HG02763 (cell line): ENCODE data around the gene ALDH3B1.

ENCODE experiments used
- ATAC-seq: cut with Tn5 transposase; IDR thresholded peaks from one replicate; pipeline ENCODE4 v1.9.1; 2021; ENCODE audit warnings: mild to moderate bottlenecking, moderate library complexity; ENCODE audit not compliant: unreplicated experiment

Gene ALDH3B1

DNA sequence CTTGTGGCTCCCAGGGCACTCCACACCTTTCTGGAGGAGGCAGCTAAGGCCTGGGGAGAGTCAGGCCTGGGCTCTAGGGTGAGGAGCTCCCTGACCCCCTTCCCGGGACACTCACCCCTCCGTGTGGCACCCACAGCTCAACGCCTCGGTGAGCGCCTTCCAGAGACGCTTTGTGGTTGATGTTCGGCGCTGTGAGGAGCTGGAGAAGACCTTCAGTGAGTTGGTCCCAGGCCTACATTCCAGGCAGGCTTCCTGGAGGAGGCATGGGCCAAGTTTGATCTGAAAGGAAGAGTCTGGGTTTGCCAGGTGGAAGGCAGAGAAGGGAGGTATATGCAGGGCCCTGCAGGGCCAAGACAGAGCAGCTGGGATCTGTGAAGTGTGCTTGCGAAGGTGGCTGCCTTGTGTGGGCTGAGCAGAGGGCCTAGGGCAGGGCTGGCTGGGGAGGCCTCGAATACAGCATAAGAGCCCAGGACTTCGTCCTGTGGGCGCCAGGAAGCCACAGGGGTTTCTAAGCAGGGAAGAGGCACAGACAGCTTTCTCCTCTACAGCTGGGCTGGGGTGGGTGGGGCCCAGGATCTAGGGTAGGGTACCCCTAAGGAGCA, 31.6 kb downstream of the ALDH3B1 start:
- no peak for ATAC-seq

- ATAC-seq: no peak
These were observed 32.3 kb downstream of the ALDH3B1 start for GRCh38 chr11:68042219-68043028.

DNA sequence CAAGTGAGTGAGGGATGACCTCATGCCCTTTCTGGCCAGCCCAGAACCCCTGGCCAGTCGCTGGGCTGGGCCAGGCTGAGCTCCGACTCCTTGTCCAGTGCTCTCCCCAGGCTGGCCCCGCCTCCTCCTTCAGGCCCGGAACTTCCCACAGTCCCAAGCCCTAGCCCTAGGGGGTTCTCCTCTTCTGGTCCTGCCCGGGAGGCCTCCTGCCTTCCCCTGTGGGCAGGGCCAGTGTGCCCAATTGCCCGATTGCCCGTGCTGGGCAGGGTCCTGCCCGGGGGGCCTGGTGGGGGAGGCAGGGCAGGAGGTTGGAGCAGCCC, 32.9 kb downstream of the ALDH3B1 start:
- no peak for ATAC-seq

- no peak for ATAC-seq
These were observed 33.4 kb downstream of the ALDH3B1 start for GRCh38 chr11:68043349-68044144.

DNA sequence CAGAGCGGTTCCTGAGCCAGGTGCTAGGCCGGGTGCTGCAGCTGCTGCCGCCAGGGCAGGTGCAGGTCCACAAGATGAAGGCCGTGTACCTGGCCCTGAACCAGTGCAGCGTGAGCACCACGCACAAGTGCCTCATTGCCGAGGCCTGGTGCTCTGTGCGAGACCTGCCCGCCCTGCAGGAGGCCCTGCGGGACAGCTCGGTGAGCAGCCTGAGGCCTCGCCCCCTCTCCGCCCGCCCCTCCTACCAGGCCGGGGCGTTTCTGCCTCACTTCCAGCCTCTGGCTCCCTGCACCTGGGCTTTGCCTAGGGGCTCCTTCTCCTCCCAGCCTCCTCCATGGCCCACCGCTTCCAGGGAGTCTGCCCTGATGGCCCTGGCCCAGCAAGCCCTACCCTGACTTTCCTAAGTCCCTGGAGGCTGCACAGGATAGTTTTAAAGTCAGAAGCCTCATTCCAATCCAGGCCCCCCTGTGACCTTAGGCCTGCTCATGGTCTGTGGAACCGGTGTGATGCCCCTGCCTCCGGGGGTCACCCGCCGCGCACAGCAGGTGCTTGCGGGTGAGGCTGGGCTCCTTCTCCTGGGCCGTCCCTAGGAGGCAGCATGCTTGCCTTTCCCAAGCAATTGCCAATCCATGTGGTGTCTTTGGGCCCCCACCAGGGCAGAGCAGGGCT, 34.2 kb downstream of the ALDH3B1 start:
- no peak for ATAC-seq

GRCh38 chr11:68044898-68045351, 34.8 kb downstream of the ALDH3B1 start:
- no peak for ATAC-seq

GRCh38 chr11:68047437-68048290, 37.5 kb downstream of the ALDH3B1 start:
- ATAC-seq: no peak

- ATAC-seq: no peak
These were observed 38.8 kb downstream of the ALDH3B1 start for GRCh38 chr11:68048681-68049508.

GRCh38 chr11:68049509-68050370, 39.6 kb downstream of the ALDH3B1 start:
- no peak for ATAC-seq

DNA sequence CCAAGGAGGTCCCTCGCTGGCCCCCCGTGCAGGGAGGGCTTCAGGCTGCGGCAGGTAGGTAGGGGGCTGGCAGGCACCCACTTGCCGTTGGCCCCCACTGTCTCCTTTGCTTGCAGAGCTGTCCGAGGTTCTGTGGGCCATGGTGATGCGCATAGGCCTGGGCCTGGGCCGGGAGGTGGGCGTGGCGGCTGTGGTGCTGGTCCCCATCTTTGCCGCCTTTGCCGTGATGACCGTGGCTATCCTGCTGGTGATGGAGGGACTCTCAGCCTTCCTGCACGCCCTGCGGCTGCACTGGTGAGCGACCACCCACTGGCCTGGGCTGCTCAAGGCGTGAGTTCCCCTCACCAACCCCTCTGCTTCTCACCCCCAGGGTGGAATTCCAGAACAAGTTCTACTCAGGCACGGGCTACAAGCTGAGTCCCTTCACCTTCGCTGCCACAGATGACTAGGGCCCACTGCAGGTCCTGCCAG, 40.3 kb downstream of the ALDH3B1 start:
- no peak for ATAC-seq

- no peak for ATAC-seq
These were observed 41.3 kb downstream of the ALDH3B1 start for GRCh38 chr11:68051191-68052136.

DNA sequence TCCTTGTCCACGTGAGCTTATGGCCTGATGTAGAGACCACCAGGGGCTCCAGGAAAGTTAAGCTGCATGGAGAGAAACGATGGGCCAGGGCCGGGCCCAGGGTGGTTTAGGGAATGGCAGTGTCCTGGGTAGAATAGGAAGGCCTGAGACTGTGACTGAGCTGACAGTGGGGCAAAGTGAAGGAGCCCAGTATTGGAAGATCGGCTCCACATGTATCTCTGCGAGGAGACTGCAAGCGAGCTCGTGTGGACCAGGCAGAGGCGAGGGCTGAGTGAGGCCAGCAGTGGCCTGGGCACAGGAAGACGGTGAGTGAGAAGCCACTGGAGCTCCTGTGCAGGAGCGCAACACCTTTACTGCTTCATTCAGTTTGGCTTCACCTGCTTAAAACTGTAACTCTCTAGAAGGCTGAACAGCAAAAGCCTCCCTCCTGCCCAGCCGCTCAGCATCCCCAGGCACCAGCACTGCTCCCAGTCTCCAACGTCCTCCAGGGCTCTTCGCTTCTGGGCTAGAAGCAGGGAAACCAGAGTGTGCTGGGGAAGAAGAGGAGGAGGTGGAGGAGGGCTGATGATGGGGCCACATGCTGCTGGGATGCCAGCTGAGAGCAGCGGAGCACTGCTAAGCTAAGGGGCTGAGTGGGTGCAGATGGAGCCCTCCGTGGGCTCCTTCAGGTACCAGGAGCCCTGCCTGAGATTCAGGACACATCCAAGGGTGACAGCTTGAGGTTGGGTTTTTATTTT, 42.2 kb downstream of the ALDH3B1 start:
- ATAC-seq: no peak

DNA sequence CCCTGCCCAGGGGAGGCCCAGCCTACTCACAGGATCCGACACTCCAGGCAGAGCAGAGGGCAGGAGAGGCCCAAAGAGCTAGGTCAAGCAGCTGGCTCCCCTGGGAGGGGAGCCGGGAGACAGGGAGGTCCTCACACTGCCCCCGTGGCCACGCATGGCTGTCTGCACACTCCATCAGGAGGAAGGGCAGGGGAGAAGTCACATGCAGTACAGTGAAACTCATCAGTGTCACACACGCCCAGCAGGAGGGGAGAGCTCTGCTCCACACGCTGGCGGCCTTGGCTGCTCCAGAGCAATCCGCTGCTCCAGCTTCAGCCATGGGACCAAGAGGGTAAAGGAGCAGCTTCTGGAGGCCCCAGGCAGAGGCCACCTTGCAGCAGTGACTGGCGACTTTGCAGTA, 43.0 kb downstream of the ALDH3B1 start:
- no peak for ATAC-seq

DNA sequence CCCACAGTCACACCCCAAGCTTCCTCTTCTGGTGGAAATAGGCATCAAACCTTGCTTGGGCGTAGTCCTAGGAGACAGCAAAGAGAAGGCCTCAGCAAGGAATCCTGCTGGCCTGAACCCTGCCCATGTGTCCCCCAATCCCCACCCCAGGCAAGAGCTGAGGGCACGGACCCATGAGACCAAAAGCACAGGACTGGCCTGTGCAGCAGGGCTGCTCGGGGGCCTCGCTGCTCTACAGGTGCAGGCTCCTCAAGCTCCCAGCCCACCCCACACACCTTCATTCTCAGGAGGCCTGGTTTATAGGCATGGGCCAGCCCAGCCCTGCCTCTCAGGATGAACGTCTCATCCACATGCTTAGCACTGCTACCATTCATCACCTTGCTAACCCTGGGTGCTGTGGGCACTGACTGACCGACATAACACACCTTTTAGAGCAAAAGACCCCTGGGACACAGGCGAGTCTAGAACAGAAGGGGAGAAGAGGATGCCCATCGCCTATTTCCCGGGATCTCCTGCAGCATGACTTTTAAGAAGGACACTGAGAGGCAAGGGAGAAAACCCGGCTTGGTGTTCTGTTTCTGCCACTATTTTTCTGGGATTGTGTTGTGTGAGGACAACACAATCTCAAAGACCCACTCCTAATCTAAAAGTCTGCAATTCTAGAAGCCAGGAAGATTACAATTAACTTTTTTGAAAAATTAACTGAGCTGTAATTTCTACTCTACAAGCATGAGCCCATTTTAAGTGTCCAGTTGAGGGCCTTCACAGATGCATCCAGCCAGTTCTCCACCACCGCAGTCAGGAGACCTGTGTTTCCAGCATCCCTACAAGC, 44.1 kb downstream of the ALDH3B1 start:
- no peak for ATAC-seq

DNA sequence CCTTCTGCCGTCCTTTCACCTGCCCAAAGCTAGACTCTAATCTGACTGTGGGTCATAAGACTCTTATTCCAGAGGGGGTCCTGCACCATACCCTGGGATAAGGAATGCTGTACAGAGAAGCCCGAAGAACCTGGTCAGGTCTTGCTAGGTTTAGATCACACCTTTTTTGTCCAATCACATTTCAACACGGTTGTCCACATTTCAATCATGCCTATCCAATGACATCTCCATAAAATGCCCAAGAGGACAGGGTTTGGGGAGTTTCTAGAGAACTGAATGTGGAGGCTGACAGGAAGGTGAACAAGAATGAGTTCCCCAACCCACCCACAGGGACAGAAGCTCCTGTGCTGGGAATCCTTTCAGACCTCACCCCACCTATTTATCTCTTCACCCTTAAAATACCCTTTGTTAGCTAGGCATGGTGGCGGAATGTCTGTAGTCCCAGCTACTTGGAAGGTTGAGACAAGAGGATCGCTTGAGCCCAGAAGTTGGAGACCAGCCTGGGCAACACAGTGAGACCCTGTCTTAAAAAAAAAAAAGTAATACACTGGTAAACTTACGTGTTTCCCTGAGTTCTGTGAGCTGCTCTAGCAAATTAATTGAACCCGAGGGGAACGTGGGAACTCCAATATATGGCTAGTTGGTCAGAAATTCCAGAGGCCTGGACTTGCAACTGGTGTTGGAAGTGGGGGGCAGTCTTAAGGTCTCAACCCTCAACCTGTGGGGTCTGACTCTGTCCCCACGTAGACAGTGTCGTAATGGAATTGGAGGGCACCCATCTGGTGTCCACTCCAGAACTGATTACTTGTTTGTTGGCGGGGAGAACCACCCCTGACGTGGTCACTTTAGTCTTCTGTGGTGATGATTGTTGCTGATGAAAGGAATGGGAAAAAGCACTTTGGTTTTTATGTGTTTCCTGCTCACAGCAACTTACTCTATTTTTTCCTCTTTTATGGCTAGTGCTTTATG, 46.5 kb downstream of the ALDH3B1 start:
- no peak for ATAC-seq
